PC-3 (cell line): ENCODE measurements around the gene ST8SIA3. TPM values are rescaled to one million over a fixed set of nuclear protein-coding genes. Genes with fewer than 3 reads are reported as not detected.

Experiments
- ATAC-seq: fragments of 200-7000 bp; cut with Tn5 transposase; 2 replicates; pipeline ENCODE4 v1.9.1; 2020; ENCODE audit warnings: mild to moderate bottlenecking, moderate library complexity
- BruUV-seq: library from RNA; stranded (reverse); fragments of 400-500 nt; replicated peaks from 2 replicates; lab custom pipeline; 2021; lab: Mats Ljungman, UMichigan
- CTCF ChIA-PET: fragments of 300-600 bp; sonication (Branson Sonifier 250); formaldehyde crosslinking; loops from one replicate; lab custom pipeline; 2022; ENCODE audit warnings: antibody characterized with exemption; lab: Charles Lee
- POLR2A ChIA-PET: fragments of 300-600 bp; sonication (Branson Sonifier 250); formaldehyde crosslinking; loops from one replicate; lab custom pipeline; 2022; ENCODE audit warnings: antibody characterized with exemption; ENCODE audit not compliant: unreplicated experiment; lab: Charles Lee
- DNase-seq: peaks from one replicate; pipeline ENCODE4 v3.0.0-alpha.2; 2015
- H2AFZ ChIP-seq: fragments of 300-600 bp; sonication (generic); 2 replicates; pipeline ENCODE4 v1.6.0; 2016; ENCODE audit warnings: antibody characterized with exemption, low read length
- H3F3A ChIP-seq: fragments of 300-600 bp; sonication (generic); one replicate; pipeline ENCODE4 v1.6.0; 2017; ENCODE audit warnings: antibody characterized with exemption, low read length, control low read depth, mild to moderate bottlenecking; ENCODE audit not compliant: unreplicated experiment
- H3K27ac ChIP-seq: fragments of 300-600 bp; sonication (generic); 2 replicates; pipeline ENCODE4 v1.5.1; 2016; ENCODE audit warnings: mild to moderate bottlenecking, low read length
- H3K27me3 ChIP-seq: fragments of 300-600 bp; sonication (generic); 2 replicates; pipeline ENCODE4 v1.6.1; 2016; ENCODE audit warnings: low read length, mixed read lengths
- H3K36me3 ChIP-seq: fragments of 300-600 bp; sonication (generic); 2 replicates; pipeline ENCODE4 v1.6.1; 2016; ENCODE audit warnings: low read depth, mixed run types, low read length, mixed read lengths
- H3K4me1 ChIP-seq: fragments of 300-600 bp; sonication (generic); 2 replicates; pipeline ENCODE4 v1.5.1; 2016; ENCODE audit warnings: low read length; ENCODE audit not compliant: insufficient read depth
- H3K4me2 ChIP-seq: fragments of 300-600 bp; sonication (generic); 2 replicates; pipeline ENCODE4 v1.6.0; 2016; ENCODE audit warnings: low read length
- H3K4me3 ChIP-seq: fragments of 300-600 bp; sonication (generic); 2 replicates; pipeline ENCODE4 v1.5.1; 2016; ENCODE audit warnings: mild to moderate bottlenecking, low read length, mixed read lengths
- H3K79me2 ChIP-seq: fragments of 300-600 bp; sonication (generic); 2 replicates; pipeline ENCODE4 v1.6.1; 2017; ENCODE audit warnings: low read length, mixed read lengths
- H3K9ac ChIP-seq: fragments of 300-600 bp; sonication (generic); 2 replicates; pipeline ENCODE4 v1.6.0; 2016; ENCODE audit warnings: mild to moderate bottlenecking, low read length
- H3K9me2 ChIP-seq: fragments of 300-600 bp; sonication (generic); replicated peaks from 2 replicates; pipeline ENCODE4 v1.6.1; 2016; ENCODE audit warnings: mixed run types, low read length, mixed read lengths
- H3K9me3 ChIP-seq: fragments of 300-600 bp; sonication (generic); 2 replicates; pipeline ENCODE4 v1.6.1; 2016; ENCODE audit warnings: low read length, mixed read lengths
- H4K20me1 ChIP-seq: fragments of 300-600 bp; sonication (generic); 2 replicates; pipeline ENCODE4 v1.6.1; 2016; ENCODE audit warnings: low read length, mixed read lengths
- EZH2 ChIP-seq: fragments of 300-600 bp; sonication (generic); IDR thresholded peaks from one replicate; pipeline ENCODE4 v1.6.1; 2017; ENCODE audit warnings: antibody characterized with exemption, mild to moderate bottlenecking, low read length; ENCODE audit not compliant: unreplicated experiment
- EZH2phosphoT487 ChIP-seq: fragments of 300-600 bp; sonication (generic); IDR thresholded peaks from 2 replicates; pipeline ENCODE4 v1.6.1; 2018; ENCODE audit warnings: mild to moderate bottlenecking, antibody characterized with exemption, low read length, borderline replicate concordance
- intact Hi-C: fragments of 100-400 bp; cut with micrococcal nuclease; formaldehyde crosslinking; loops from 2 replicates; pipeline ENCODE4 v1.9.0; 2023
- total RNA-seq: library from RNA; depleted of rRNA; stranded (reverse); fragments of >200 nt; gene quantifications from 2 replicates; pipeline ENCODE4 v1.2.3, GENCODE V29; 2014; rRNA removed
- TF ChIP-seq, protein P1 (sequence below): fragments of 300-600 bp; sonication (generic); conservative IDR thresholded peaks from 2 replicates; pipeline ENCODE4 v1.5.1; 2017; ENCODE audit warnings: antibody characterized with exemption, low read depth, mild to moderate bottlenecking, low read length

The ST8SIA3 gene
- total RNA-seq, 1 experiment from 2014 or later = not detected

DNA sequence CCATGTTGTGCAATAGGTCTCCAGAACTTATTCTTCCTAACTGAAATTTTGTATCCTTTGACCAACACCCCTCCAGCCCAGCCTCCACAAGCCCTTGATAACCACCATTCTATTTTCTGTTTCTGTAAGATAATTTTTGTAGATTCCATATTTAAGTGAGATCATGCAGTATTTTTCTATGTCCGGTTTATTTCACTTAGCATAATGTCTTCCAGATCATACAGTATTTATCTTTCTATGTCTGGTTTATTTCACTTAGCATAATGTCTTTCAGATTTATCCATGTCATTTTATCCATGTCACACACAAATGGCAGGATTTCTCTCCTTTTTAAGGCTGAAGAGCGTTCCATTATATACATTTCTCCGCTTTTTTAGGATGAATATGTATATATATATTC, 58.4 kb downstream of the ST8SIA3 start:
- Histone ChIP-seq H3K9me2 (no peaks in the 10 kb centered on the region), H3K4me1 (no peaks in the 10 kb centered on the region), H3K4me2 (no peak overlapping the region), H3K4me3 (no peak overlapping the region), H3K9ac (no peak overlapping the region), H2AFZ (no peak overlapping the region), H3K27me3 (peaks cover 31% of the 10 kb centered on the region), H3K9me3 (no peaks in the 10 kb centered on the region), H3K79me2 (no peaks in the 10 kb centered on the region), H3K36me3 (no peaks in the 10 kb centered on the region), H4K20me1 (no peaks in the 10 kb centered on the region; the same call in 1 of the 2 replicates), H3K27ac (no peak overlapping the region), H3F3A (no peaks in the 10 kb centered on the region)
- DNase-seq (no peak), ATAC-seq (no peak)
- intact Hi-C loops = no loop called here
- no TSS peak for BruUV-seq
- ChIA-PET CTCF (no interaction called here), POLR2A (no interaction called here)
- TF ChIP-seq EZH2 (no peak), EZH2phosphoT487 (no peak)
- TF ChIP-seq, protein P1, sequence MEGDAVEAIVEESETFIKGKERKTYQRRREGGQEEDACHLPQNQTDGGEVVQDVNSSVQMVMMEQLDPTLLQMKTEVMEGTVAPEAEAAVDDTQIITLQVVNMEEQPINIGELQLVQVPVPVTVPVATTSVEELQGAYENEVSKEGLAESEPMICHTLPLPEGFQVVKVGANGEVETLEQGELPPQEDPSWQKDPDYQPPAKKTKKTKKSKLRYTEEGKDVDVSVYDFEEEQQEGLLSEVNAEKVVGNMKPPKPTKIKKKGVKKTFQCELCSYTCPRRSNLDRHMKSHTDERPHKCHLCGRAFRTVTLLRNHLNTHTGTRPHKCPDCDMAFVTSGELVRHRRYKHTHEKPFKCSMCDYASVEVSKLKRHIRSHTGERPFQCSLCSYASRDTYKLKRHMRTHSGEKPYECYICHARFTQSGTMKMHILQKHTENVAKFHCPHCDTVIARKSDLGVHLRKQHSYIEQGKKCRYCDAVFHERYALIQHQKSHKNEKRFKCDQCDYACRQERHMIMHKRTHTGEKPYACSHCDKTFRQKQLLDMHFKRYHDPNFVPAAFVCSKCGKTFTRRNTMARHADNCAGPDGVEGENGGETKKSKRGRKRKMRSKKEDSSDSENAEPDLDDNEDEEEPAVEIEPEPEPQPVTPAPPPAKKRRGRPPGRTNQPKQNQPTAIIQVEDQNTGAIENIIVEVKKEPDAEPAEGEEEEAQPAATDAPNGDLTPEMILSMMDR = no peak

DNA sequence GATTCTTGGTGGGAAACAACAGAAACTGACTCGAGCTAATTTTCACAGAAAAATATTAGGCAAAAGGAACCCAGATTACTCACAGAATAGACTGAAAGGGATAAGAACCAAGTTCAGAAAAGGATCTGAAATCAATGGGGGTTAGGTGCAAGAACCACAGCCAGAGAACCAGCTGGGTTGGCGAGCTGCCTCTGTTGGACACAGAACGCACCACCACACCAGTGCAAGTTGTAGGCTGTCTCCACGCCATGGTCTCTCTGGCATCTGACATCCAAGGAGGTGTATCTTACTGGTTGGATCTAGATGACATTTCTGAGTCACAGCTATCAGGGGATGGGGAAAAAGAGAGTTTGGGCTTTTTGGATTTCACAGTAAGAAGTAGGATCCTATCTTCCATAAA, 64.2 kb downstream of the ST8SIA3 start:
- CTCF ChIA-PET = no interaction called here
- BruUV-seq = no TSS peak
- no peak overlapping the region for H3K4me3 ChIP-seq
- H3K4me2 ChIP-seq = no peak overlapping the region
- H3F3A ChIP-seq = no peaks in the 10 kb centered on the region
- no peaks in the 10 kb centered on the region; the same call in 1 of the 2 replicates for H4K20me1 ChIP-seq
- ATAC-seq (no peak), DNase-seq (no peak)
- H3K36me3 ChIP-seq = no peaks in the 10 kb centered on the region
- H2AFZ ChIP-seq = no peak overlapping the region
- no peak overlapping the region for H3K9ac ChIP-seq
- POLR2A ChIA-PET = interaction anchor here (0.6 kb wide), 1 partner anchor 224 kb away, joined by 4 read pairs; no protein-coding TSS in a partner anchor
- peaks cover 37% of the 10 kb centered on the region for H3K27me3 ChIP-seq
- H3K4me1 ChIP-seq = no peaks in the 10 kb centered on the region
- no peaks in the 10 kb centered on the region for H3K79me2 ChIP-seq
- no peaks in the 10 kb centered on the region for H3K9me3 ChIP-seq
- H3K27ac ChIP-seq = no peak overlapping the region
- TF ChIP-seq, protein P1 = no peak
- no peak for TF ChIP-seq EZH2
- no peak for TF ChIP-seq EZH2phosphoT487
- intact Hi-C loops = no loop called here
- H3K9me2 ChIP-seq = no peaks in the 10 kb centered on the region

Other genes starting within 250 kb of the ST8SIA3 start
- gene BOD1L2, start 205.5 kb upstream of the ST8SIA3 start, total RNA-seq = not detected in 2 replicates
- gene ONECUT2, start 82.8 kb downstream of the ST8SIA3 start, total RNA-seq = 1.0 and 1.1 TPM in 2 replicates
- gene FECH, start 234.1 kb downstream of the ST8SIA3 start, total RNA-seq = 87.7 and 136 TPM in 2 replicates